ENCODE results near the gene CTR9. TPM values are rescaled to one million over a fixed set of nuclear protein-coding genes. Genes with fewer than 3 reads are reported as not detected.

The CTR9 gene
- total and polyA plus RNA-seq, 2 of the 13 experiments (the other 11 are each of a cell fraction or from before 2014, with no cell fraction given), result 6.6 to 22.1 TPM

DNA sequence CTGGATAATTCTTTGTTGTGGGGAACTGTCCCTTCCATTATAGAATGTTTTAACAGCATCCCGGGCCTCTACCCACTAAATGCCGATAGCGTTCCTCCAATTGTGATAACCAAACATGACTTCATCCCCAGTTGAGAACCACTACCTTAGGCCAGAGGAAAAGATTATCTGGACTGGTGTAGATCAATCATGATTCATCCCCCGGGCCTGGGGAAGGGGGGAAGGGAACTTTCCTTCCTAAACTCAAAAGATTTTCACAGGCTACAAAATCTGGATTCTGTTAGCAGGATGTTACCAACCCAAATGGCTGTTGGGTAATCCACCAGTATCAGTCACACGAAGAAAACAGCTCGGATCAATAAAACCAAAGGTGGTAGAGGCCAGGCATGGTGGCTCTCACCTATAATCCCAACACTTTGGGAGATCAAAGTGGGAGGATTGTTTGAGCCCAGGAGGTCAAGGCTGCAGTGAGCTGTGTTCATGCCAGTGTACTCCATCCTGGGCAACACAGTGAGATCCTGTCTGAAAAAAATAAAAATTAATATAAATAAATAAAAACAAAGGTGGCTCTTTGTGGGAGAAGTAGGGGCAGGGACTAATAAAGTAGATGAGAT, 10.1 kb downstream of the CTR9 start (continued):
- TF ChIP-seq, protein P1, sequence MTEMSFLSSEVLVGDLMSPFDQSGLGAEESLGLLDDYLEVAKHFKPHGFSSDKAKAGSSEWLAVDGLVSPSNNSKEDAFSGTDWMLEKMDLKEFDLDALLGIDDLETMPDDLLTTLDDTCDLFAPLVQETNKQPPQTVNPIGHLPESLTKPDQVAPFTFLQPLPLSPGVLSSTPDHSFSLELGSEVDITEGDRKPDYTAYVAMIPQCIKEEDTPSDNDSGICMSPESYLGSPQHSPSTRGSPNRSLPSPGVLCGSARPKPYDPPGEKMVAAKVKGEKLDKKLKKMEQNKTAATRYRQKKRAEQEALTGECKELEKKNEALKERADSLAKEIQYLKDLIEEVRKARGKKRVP (CRISPR knock-in tag; IDR thresholded peaks at IDR 0.05), result no peak
- TF ChIP-seq, protein P2, sequence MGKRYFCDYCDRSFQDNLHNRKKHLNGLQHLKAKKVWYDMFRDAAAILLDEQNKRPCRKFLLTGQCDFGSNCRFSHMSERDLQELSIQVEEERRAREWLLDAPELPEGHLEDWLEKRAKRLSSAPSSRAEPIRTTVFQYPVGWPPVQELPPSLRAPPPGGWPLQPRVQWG (CRISPR knock-in tag; IDR thresholded peaks at IDR 0.05; ENCODE audit: borderline replicate concordance, low read depth), result no peak
- TF ChIP-seq, protein P3, sequence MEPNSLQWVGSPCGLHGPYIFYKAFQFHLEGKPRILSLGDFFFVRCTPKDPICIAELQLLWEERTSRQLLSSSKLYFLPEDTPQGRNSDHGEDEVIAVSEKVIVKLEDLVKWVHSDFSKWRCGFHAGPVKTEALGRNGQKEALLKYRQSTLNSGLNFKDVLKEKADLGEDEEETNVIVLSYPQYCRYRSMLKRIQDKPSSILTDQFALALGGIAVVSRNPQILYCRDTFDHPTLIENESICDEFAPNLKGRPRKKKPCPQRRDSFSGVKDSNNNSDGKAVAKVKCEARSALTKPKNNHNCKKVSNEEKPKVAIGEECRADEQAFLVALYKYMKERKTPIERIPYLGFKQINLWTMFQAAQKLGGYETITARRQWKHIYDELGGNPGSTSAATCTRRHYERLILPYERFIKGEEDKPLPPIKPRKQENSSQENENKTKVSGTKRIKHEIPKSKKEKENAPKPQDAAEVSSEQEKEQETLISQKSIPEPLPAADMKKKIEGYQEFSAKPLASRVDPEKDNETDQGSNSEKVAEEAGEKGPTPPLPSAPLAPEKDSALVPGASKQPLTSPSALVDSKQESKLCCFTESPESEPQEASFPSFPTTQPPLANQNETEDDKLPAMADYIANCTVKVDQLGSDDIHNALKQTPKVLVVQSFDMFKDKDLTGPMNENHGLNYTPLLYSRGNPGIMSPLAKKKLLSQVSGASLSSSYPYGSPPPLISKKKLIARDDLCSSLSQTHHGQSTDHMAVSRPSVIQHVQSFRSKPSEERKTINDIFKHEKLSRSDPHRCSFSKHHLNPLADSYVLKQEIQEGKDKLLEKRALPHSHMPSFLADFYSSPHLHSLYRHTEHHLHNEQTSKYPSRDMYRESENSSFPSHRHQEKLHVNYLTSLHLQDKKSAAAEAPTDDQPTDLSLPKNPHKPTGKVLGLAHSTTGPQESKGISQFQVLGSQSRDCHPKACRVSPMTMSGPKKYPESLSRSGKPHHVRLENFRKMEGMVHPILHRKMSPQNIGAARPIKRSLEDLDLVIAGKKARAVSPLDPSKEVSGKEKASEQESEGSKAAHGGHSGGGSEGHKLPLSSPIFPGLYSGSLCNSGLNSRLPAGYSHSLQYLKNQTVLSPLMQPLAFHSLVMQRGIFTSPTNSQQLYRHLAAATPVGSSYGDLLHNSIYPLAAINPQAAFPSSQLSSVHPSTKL (CRISPR knock-in tag; IDR thresholded peaks at IDR 0.05), result peak; percentile 52; the same call in 1 of the 2 replicates
- TF ChIP-seq GATAD2A (CRISPR knock-in tag; IDR thresholded peaks at IDR 0.05), result peak; percentile 32; the same call in 1 of the 2 replicates
- TF ChIP-seq, protein P4, sequence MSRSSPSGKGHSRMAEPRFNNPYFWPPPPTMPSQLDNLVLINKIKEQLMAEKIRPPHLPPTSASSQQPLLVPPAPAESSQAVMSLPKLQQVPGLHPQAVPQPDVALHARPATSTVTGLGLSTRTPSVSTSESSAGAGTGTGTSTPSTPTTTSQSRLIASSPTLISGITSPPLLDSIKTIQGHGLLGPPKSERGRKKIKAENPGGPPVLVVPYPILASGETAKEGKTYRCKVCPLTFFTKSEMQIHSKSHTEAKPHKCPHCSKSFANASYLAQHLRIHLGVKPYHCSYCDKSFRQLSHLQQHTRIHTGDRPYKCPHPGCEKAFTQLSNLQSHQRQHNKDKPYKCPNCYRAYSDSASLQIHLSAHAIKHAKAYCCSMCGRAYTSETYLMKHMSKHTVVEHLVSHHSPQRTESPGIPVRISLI (CRISPR knock-in tag; IDR thresholded peaks at IDR 0.05; ENCODE audit: borderline replicate concordance), result no peak
- TF ChIP-seq BCL6 (CRISPR knock-in tag; IDR thresholded peaks at IDR 0.05), result 0 out of 2 replicates have a peak, but pooled peaks have one; percentile 31
- TF ChIP-seq HOXA3 (CRISPR knock-in tag; IDR thresholded peaks at IDR 0.05), result peak; percentile 49; the same call in 1 of the 2 replicates
- TF ChIP-seq, protein P5, sequence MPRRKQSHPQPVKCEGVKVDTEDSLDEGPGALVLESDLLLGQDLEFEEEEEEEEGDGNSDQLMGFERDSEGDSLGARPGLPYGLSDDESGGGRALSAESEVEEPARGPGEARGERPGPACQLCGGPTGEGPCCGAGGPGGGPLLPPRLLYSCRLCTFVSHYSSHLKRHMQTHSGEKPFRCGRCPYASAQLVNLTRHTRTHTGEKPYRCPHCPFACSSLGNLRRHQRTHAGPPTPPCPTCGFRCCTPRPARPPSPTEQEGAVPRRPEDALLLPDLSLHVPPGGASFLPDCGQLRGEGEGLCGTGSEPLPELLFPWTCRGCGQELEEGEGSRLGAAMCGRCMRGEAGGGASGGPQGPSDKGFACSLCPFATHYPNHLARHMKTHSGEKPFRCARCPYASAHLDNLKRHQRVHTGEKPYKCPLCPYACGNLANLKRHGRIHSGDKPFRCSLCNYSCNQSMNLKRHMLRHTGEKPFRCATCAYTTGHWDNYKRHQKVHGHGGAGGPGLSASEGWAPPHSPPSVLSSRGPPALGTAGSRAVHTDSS (CRISPR knock-in tag; conservative IDR thresholded peaks at IDR 0.05), result no peak
- no peak for TF ChIP-seq SOX13 (IDR thresholded peaks at IDR 0.05)
- TF ChIP-seq SOX13 (CRISPR knock-in tag; conservative IDR thresholded peaks at IDR 0.05 in 1 of 2, IDR thresholded peaks at IDR 0.05 in 1 of 2), result peak in 1 of 2 experiments; percentile 49; a peak in 1 of 4 replicates
- TF ChIP-seq, protein P6, sequence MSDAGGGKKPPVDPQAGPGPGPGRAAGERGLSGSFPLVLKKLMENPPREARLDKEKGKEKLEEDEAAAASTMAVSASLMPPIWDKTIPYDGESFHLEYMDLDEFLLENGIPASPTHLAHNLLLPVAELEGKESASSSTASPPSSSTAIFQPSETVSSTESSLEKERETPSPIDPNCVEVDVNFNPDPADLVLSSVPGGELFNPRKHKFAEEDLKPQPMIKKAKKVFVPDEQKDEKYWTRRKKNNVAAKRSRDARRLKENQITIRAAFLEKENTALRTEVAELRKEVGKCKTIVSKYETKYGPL (CRISPR knock-in tag; IDR thresholded peaks at IDR 0.05), result no peak
- TF ChIP-seq RARA (CRISPR knock-in tag; IDR thresholded peaks at IDR 0.05), result peak; percentile 78
- no peak for TF ChIP-seq ZSCAN25 (CRISPR knock-in tag; IDR thresholded peaks at IDR 0.05)
- no peak for TF ChIP-seq ZNF546 (CRISPR knock-in tag; conservative IDR thresholded peaks at IDR 0.05)
- no peak for TF ChIP-seq SYNCRIP (IDR thresholded peaks at IDR 0.05; ENCODE audit: insufficient read depth, low read depth, low read length)

Data from HepG2 (cell line).